CD4-positive, alpha-beta memory T cell (primary cell): Measurements from ENCODE around the gene ARHGAP1. TPM values are rescaled to one million over a fixed set of nuclear protein-coding genes. Genes with fewer than 3 reads are reported as not detected.
A peak's percentile ranks its signal among the peaks of the same experiment; 100 is the strongest.

Experiments used
- CTCF ChIA-PET: fragments of 350-600 bp; sonication (Branson Sonifier 250); formaldehyde crosslinking; loops from one replicate; lab custom pipeline; 2021; ENCODE audit warnings: inconsistent platforms; ENCODE audit not compliant: partially characterized antibody; lab: Charles Lee
- POLR2A ChIA-PET: fragments of 350-600 bp; sonication (Branson Sonifier 250); formaldehyde crosslinking; loops from one replicate; lab custom pipeline; 2021; ENCODE audit not compliant: partially characterized antibody; lab: Charles Lee
- DNase-seq, 5 donors: peaks; one replicate each; pipeline versions ENCODE4 v3.0.0 to v3.0.0-alpha.2; 2020 to 2022; ENCODE audit warnings: mixed read lengths in 1 of 5
- H3K27ac ChIP-seq: one replicate; pipeline ENCODE4 v1.7.0; 2013; ENCODE audit warnings: low read depth, low read length
- H3K27me3 ChIP-seq: 2 replicates; pipeline ENCODE4 v1.7.0; 2013; ENCODE audit warnings: mild to moderate bottlenecking, low read length, moderate library complexity; ENCODE audit not compliant: insufficient read depth
- H3K36me3 ChIP-seq: 2 replicates; pipeline ENCODE4 v1.7.0; 2013; ENCODE audit warnings: mild to moderate bottlenecking, low read length, moderate library complexity; ENCODE audit not compliant: insufficient read depth
- H3K4me1 ChIP-seq: 2 replicates; pipeline ENCODE4 v1.7.0; 2013; ENCODE audit warnings: mild to moderate bottlenecking, low read length, moderate library complexity; ENCODE audit not compliant: insufficient read depth
- H3K4me3 ChIP-seq, 2 donors: one replicate each; pipeline ENCODE4 v1.7.0; 2013; ENCODE audit warnings: low read length in 2 of 2, mild to moderate bottlenecking in 1 of 2
- H3K9me3 ChIP-seq, 2 donors: one replicate each; pipeline ENCODE4 v1.7.0; 2013; ENCODE audit warnings: low read length in 2 of 2, control low read depth in 1 of 2; ENCODE audit not compliant: control insufficient read depth in 1 of 2
- H3K27ac Mint-ChIP-seq, 7 donors: one replicate each; pipeline ENCODE4 v1.8.0; 2020 to 2021; ENCODE audit warnings: mixed read lengths in 7 of 7, mild to moderate bottlenecking in 6 of 7, inconsistent platforms in 3 of 7, moderate library complexity in 3 of 7
- H3K27me3 Mint-ChIP-seq, 2 donors: one replicate each; pipeline ENCODE4 v1.8.0; 2020 to 2021; ENCODE audit warnings: mixed read lengths in 2 of 2
- H3K36me3 Mint-ChIP-seq, 2 donors: one replicate each; pipeline ENCODE4 v1.8.0; 2020 to 2021; ENCODE audit warnings: mixed read lengths in 2 of 2, inconsistent platforms in 1 of 2, mild to moderate bottlenecking in 1 of 2
- H3K4me1 Mint-ChIP-seq, 4 donors: one replicate each; pipeline ENCODE4 v1.8.0; 2020 to 2021; ENCODE audit warnings: mixed read lengths in 4 of 4, mild to moderate bottlenecking in 1 of 4
- H3K4me3 Mint-ChIP-seq, 8 donors: one replicate each; pipeline ENCODE4 v1.8.0; 2020 to 2021; ENCODE audit warnings: mixed read lengths in 8 of 8, mild to moderate bottlenecking in 7 of 8, moderate library complexity in 6 of 8, inconsistent platforms in 3 of 8
- H3K9me3 Mint-ChIP-seq, 8 donors: one replicate each; pipeline ENCODE4 v1.8.0; 2020 to 2021; ENCODE audit warnings: mixed read lengths in 8 of 8, mild to moderate bottlenecking in 5 of 8, inconsistent platforms in 3 of 8, moderate library complexity in 1 of 8
- intact Hi-C: fragments of 100-400 bp; cut with micrococcal nuclease; formaldehyde crosslinking; loops from one replicate; pipeline ENCODE4 v1.15.1; 2023
- polyA plus RNA-seq, 2 donors: library from polyadenylated mRNA; unstranded; fragments of 300-500 nt; fragmentation: Illumina TruSeq; gene quantifications; one replicate each; pipeline ENCODE4 v1.2.3, GENCODE V29; 2021
- total RNA-seq, 2 experiments: library from RNA; stranded (reverse); gene quantifications; one replicate each; pipeline ENCODE4 v1.2.3, GENCODE V29; 2021

Gene ARHGAP1
- total and polyA plus RNA-seq, 4 experiments from 2014 or later, result 39.0 to 85.8 (median 66.7) TPM

- Mint-ChIP-seq H3K9me3 (peaks cover 0 to 1% (median 0%) of the 10 kb centered on the region in 8 donors), H3K27ac (peak overlapping the region; percentile 47 to 90 (median 73)), H3K4me1 (peaks cover 25 to 54% (median 42%) of the 10 kb centered on the region in 4 donors), H3K4me3 (peak overlapping the region in 4 of 8 donors; percentile 2 to 26 (median 12)), H3K27me3 (no peaks in the 10 kb centered on the region), H3K36me3 (peaks cover 49 to 74% of the 10 kb centered on the region in 2 donors)
- Histone ChIP-seq H3K27me3 (no peaks in the 10 kb centered on the region), H3K4me1 (peaks cover 47% of the 10 kb centered on the region), H3K36me3 (peaks cover 67% of the 10 kb centered on the region), H3K9me3 (no peaks in the 10 kb centered on the region), H3K27ac (no peak overlapping the region), H3K4me3 (no peak overlapping the region)
- CTCF ChIA-PET, result interaction anchor here (0.6 to 4.2 kb wide), 6 partner anchors 16 to 275 kb away, joined by 3 to 61 read pairs (median 6); partner anchors contain the start of genes ARHGAP1, ATG13, HARBI1 and ZNF408
- no peak for DNase-seq
- intact Hi-C loops, result no loop called here
- POLR2A ChIA-PET, result no interaction called here
Measured at GRCh38 chr11:46668480-46669085, 31.8 kb downstream of the ARHGAP1 start.

DNA sequence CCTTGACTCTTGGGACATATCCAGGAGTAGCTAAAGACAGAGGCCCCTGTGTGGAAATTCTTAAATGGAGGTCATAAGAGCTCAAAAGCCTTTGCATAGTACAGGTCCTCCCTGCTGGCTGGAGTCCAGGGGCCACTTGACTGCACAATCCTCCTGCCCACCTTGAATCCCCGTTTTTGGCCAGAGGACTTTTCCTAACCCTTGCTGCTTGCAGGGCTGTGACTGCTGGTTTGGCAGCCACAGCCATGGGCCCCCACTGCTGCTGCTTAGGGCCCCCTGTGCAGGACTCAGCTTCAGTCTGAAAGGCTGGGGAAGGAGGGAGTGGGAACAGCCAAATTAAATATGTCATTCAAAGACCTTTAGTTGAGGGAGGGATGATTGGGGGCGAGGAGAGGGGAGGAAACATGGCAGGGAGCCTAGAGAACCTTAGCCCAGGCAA lies 33.4 kb downstream of the ARHGAP1 start:
- Histone ChIP-seq H3K4me1 (peaks cover 32% of the 10 kb centered on the region), H3K4me3 (no peak overlapping the region), H3K27me3 (no peaks in the 10 kb centered on the region), H3K9me3 (no peaks in the 10 kb centered on the region), H3K36me3 (peaks cover 66% of the 10 kb centered on the region), H3K27ac (no peak overlapping the region)
- Mint-ChIP-seq H3K4me1 (peaks cover 20 to 39% (median 29%) of the 10 kb centered on the region in 4 donors), H3K36me3 (peaks cover 50 to 79% of the 10 kb centered on the region in 2 donors), H3K9me3 (peaks cover 0 to 1% (median 0%) of the 10 kb centered on the region in 8 donors), H3K27me3 (no peaks in the 10 kb centered on the region), H3K4me3 (no peak overlapping the region), H3K27ac (peak overlapping the region in 4 of 7 donors; percentile 18 to 75 (median 41))
- intact Hi-C loops, result no loop called here
- POLR2A ChIA-PET, result no interaction called here
- no peak for DNase-seq
- CTCF ChIA-PET, result no interaction called here

- H3K27me3 Mint-ChIP-seq, result no peaks in the 10 kb centered on the region
- H3K9me3 Mint-ChIP-seq, result peaks cover 0 to 1% (median 0%) of the 10 kb centered on the region in 8 donors
- peaks cover 15 to 33% (median 24%) of the 10 kb centered on the region in 4 donors for H3K4me1 Mint-ChIP-seq
- Histone ChIP-seq H3K4me1 (peaks cover 27% of the 10 kb centered on the region), H3K9me3 (no peaks in the 10 kb centered on the region), H3K27ac (no peak overlapping the region), H3K4me3 (no peak overlapping the region), H3K27me3 (no peaks in the 10 kb centered on the region), H3K36me3 (peaks cover 66% of the 10 kb centered on the region)
- ChIA-PET CTCF (no interaction called here), POLR2A (interaction anchor here (1.1 kb wide), 1 partner anchor 8 kb away, joined by 3 read pairs; no protein-coding TSS in a partner anchor)
- H3K36me3 Mint-ChIP-seq, result peaks cover 46 to 82% of the 10 kb centered on the region in 2 donors
- intact Hi-C loops, result no loop called here
- no peak for DNase-seq
- H3K27ac Mint-ChIP-seq, result peak overlapping the region in 4 of 7 donors; percentile 42 to 75 (median 56)
- H3K4me3 Mint-ChIP-seq, result no peak overlapping the region
Measured at GRCh38 chr11:46666516-46666915, 33.9 kb downstream of the ARHGAP1 start.

GRCh38 chr11:46665356-46665755 lies 35.1 kb downstream of the ARHGAP1 start:
- H3K9me3 ChIP-seq, result no peaks in the 10 kb centered on the region

GRCh38 chr11:46664612-46665011 lies 35.8 kb downstream of the ARHGAP1 start:
- H3K36me3 ChIP-seq, result peaks cover 69% of the 10 kb centered on the region
- no peaks in the 10 kb centered on the region for H3K27me3 ChIP-seq
- H3K4me1 ChIP-seq, result peaks cover 7% of the 10 kb centered on the region
- DNase-seq, result no peak
- ChIA-PET CTCF (no interaction called here), POLR2A (no interaction called here)
- H3K4me3 ChIP-seq, result no peak overlapping the region
- Mint-ChIP-seq H3K27me3 (no peaks in the 10 kb centered on the region), H3K27ac (peak overlapping the region in 3 of 7 donors; percentile 48 to 69 (median 49)), H3K4me3 (no peak overlapping the region), H3K9me3 (peaks cover 0 to 1% (median 0%) of the 10 kb centered on the region in 8 donors), H3K36me3 (peaks cover 49 to 82% of the 10 kb centered on the region in 2 donors), H3K4me1 (peaks cover 6 to 16% (median 10%) of the 10 kb centered on the region in 4 donors)
- intact Hi-C loops, result no loop called here
- H3K9me3 ChIP-seq, result no peaks in the 10 kb centered on the region
- H3K27ac ChIP-seq, result no peak overlapping the region

More at GRCh38 chr11:46665356-46665755, 35.1 kb downstream of the ARHGAP1 start:
- Histone ChIP-seq H3K27me3 (no peaks in the 10 kb centered on the region), H3K4me3 (no peak overlapping the region), H3K27ac (no peak overlapping the region), H3K36me3 (peaks cover 66% of the 10 kb centered on the region), H3K4me1 (peaks cover 15% of the 10 kb centered on the region)
- ChIA-PET CTCF (no interaction called here), POLR2A (interaction anchor here (1.1 kb wide), 2 partner anchors 9 to 34 kb away, joined by 3 read pairs; partner anchors contain the start of gene ARHGAP1)
- Mint-ChIP-seq H3K36me3 (peaks cover 46 to 80% of the 10 kb centered on the region in 2 donors), H3K27me3 (no peaks in the 10 kb centered on the region), H3K4me3 (no peak overlapping the region), H3K4me1 (peaks cover 7 to 22% (median 15%) of the 10 kb centered on the region in 4 donors), H3K27ac (peak overlapping the region in 1 of 7 donors; percentile 29), H3K9me3 (peaks cover 0 to 1% (median 0%) of the 10 kb centered on the region in 8 donors)
- intact Hi-C loops, result no loop called here
- DNase-seq, result no peak

- POLR2A ChIA-PET, result no interaction called here
- no peak overlapping the region for H3K4me3 Mint-ChIP-seq
- H3K9me3 Mint-ChIP-seq, result peaks cover 0 to 1% (median 0%) of the 10 kb centered on the region in 8 donors
- peaks cover 0 to 5% (median under 1%) of the 10 kb centered on the region in 4 donors for H3K4me1 Mint-ChIP-seq
- no peaks in the 10 kb centered on the region for H3K9me3 ChIP-seq
- DNase-seq, result no peak
- no peak overlapping the region for H3K4me3 ChIP-seq
- H3K27me3 ChIP-seq, result no peaks in the 10 kb centered on the region
- H3K4me1 ChIP-seq, result no peaks in the 10 kb centered on the region
- peak overlapping the region in 1 of 7 donors; percentile 62 for H3K27ac Mint-ChIP-seq
- H3K27ac ChIP-seq, result no peak overlapping the region
- H3K27me3 Mint-ChIP-seq, result no peaks in the 10 kb centered on the region
- CTCF ChIA-PET, result no interaction called here
- intact Hi-C loops, result no loop called here
- H3K36me3 Mint-ChIP-seq, result peaks cover 47 to 81% of the 10 kb centered on the region in 2 donors
- H3K36me3 ChIP-seq, result peaks cover 70% of the 10 kb centered on the region
Measured at GRCh38 chr11:46663277-46663940, 37.0 kb downstream of the ARHGAP1 start.

GRCh38 chr11:46662366-46662765 lies 38.1 kb downstream of the ARHGAP1 start:
- Mint-ChIP-seq H3K4me1 (peaks cover 0 to 5% (median under 1%) of the 10 kb centered on the region in 4 donors), H3K36me3 (peaks cover 48 to 81% of the 10 kb centered on the region in 2 donors), H3K4me3 (no peak overlapping the region), H3K27me3 (no peaks in the 10 kb centered on the region), H3K27ac (peak overlapping the region in 4 of 7 donors; percentile 18 to 32 (median 22)), H3K9me3 (peaks cover 0 to 1% (median 0%) of the 10 kb centered on the region in 8 donors)
- H3K27me3 ChIP-seq, result no peaks in the 10 kb centered on the region
- DNase-seq, result no peak
- peaks cover 70% of the 10 kb centered on the region for H3K36me3 ChIP-seq
- intact Hi-C loops, result no loop called here
- H3K9me3 ChIP-seq, result no peaks in the 10 kb centered on the region
- H3K4me1 ChIP-seq, result no peaks in the 10 kb centered on the region
- H3K4me3 ChIP-seq, result no peak overlapping the region
- ChIA-PET POLR2A (no interaction called here), CTCF (interaction anchor here (1.2 to 1.4 kb wide), 2 partner anchors 9 to 38 kb away, joined by 3 read pairs; partner anchors contain the start of genes ARHGAP1 and ZNF408)
- H3K27ac ChIP-seq, result no peak overlapping the region
